Fibroblast of lung (primary cell): ENCODE measurements around the gene TMEM250. TPM values are rescaled to one million over a fixed set of nuclear protein-coding genes. Genes with fewer than 3 reads are reported as not detected.

ENCODE experiments used
- DNase-seq, 2 donors: peaks; one replicate each; pipeline versions ENCODE4 v3.0.0 to v3.0.0-alpha.2; 2010; ENCODE audit warnings: low read depth in 2 of 2
- H2AFZ ChIP-seq: 2 replicates; pipeline ENCODE4 v1.5.1; 2012; ENCODE audit warnings: low read length, control low read depth, inconsistent platforms
- H3K27ac ChIP-seq: 2 replicates; pipeline ENCODE4 v1.5.1; 2011; ENCODE audit warnings: low read length, control low read depth; ENCODE audit not compliant: insufficient read depth
- H3K27me3 ChIP-seq: 2 replicates; pipeline ENCODE4 v1.5.1; 2011; ENCODE audit warnings: mild to moderate bottlenecking, low read length; ENCODE audit not compliant: control insufficient read depth, insufficient read depth
- H3K36me3 ChIP-seq: 2 replicates; pipeline ENCODE4 v1.5.1; 2011; ENCODE audit warnings: low read length; ENCODE audit not compliant: control insufficient read depth, insufficient read depth
- H3K4me1 ChIP-seq: 2 replicates; pipeline ENCODE4 v1.5.1; 2011; ENCODE audit warnings: low read length; ENCODE audit not compliant: control insufficient read depth, insufficient read depth; ENCODE audit errors: extremely low read depth
- H3K4me2 ChIP-seq: 2 replicates; pipeline ENCODE4 v1.5.1; 2011; ENCODE audit warnings: low read length, control low read depth; ENCODE audit not compliant: insufficient read depth; ENCODE audit errors: extremely low read depth
- H3K4me3 ChIP-seq, 4 experiments: fragments of 200-600 bp in 1 of 4; sonication (generic) in 1 of 4; replicated peaks in 1 of 4; 2 replicates each; pipeline ENCODE4 v1.5.1; 2011 to 2016; ENCODE audit warnings: low read length in 4 of 4, low read depth in 3 of 4, mild to moderate bottlenecking in 3 of 4, control low read depth in 2 of 4, inconsistent platforms in 1 of 4, mixed read lengths in 1 of 4; ENCODE audit not compliant: insufficient read depth in 1 of 4; ENCODE audit errors: control extremely low read depth in 1 of 4
- H3K79me2 ChIP-seq: 2 replicates; pipeline ENCODE4 v1.5.1; 2012; ENCODE audit warnings: mild to moderate bottlenecking, low read length, inconsistent platforms; ENCODE audit not compliant: control insufficient read depth, insufficient read depth
- H3K9ac ChIP-seq: 2 replicates; pipeline ENCODE4 v1.5.1; 2011; ENCODE audit warnings: mild to moderate bottlenecking, low read length, control low read depth; ENCODE audit not compliant: insufficient read depth
- H3K9me3 ChIP-seq: 2 replicates; pipeline ENCODE4 v1.5.1; 2012; ENCODE audit warnings: low read depth, low read length; ENCODE audit not compliant: control insufficient read depth, insufficient read depth
- H4K20me1 ChIP-seq: 2 replicates; pipeline ENCODE4 v1.5.1; 2011; ENCODE audit warnings: low read length; ENCODE audit not compliant: control insufficient read depth, insufficient read depth; ENCODE audit errors: extremely low read depth
- EZH2 ChIP-seq: IDR thresholded peaks from 2 replicates; pipeline ENCODE4 v1.5.1; 2012; ENCODE audit warnings: low read length, control low read depth, mild to moderate bottlenecking; ENCODE audit errors: missing control alignments
- polyA plus RNA-seq, 2 donors: library from polyadenylated mRNA; depleted of rRNA in 1 of 2; stranded (reverse) in 1 of 2; unstranded in 1 of 2; fragments of >200 nt; gene quantifications; 2 replicates each; pipeline ENCODE4 v1.2.1, GENCODE V29; 2011 to 2012; ENCODE audit warnings: missing spikeins in 1 of 2
- total RNA-seq: library from RNA; depleted of rRNA; stranded (reverse); fragments of >200 nt; gene quantifications from 2 replicates; pipeline ENCODE4 v1.2.1, GENCODE V29; 2014
- TF ChIP-seq, protein P1 (sequence below), 2 donors: IDR thresholded peaks in 1 of 2; conservative IDR thresholded peaks in 1 of 2; 1 replicate in 1 of 2; 2 replicates in 1 of 2; pipeline ENCODE4 v1.5.1; 2011 to 2012; ENCODE audit warnings: low read length in 2 of 2, control low read depth in 1 of 2, inconsistent platforms in 1 of 2, low read depth in 1 of 2, mild to moderate bottlenecking in 1 of 2

The TMEM250 gene
- total and polyA plus RNA-seq, 2 donors (not counting 1 experiment from before 2014, with no cell fraction given), result 13.3 to 43.3 TPM

DNA sequence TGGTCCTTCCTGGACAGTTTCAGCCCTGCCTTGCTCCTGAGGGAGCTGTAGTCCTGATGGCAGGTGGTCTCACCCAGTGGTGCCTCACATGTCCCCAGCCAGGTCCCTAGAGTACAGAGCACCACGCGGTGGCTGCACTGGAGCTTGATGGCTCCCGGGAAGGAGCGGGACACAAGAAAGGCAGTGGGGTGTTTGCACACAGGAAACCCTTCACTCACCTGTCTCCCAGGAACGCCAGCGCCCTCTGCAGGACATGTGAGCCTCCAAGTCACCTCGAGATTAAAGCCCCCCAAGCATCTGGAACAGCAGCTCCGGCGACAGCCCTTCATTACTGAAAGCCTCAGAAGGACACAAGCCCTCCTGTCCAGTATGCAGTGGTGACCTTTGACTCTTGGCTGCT is 19.9 kb upstream of the TMEM250 start:
- no peak overlapping the region for H3K4me2 ChIP-seq
- no peaks in the 10 kb centered on the region for H3K4me1 ChIP-seq
- no peaks in the 10 kb centered on the region for H4K20me1 ChIP-seq
- H3K36me3 ChIP-seq, result no peaks in the 10 kb centered on the region
- no peaks in the 10 kb centered on the region for H3K9me3 ChIP-seq
- H3K27me3 ChIP-seq, result peaks cover 19% of the 10 kb centered on the region
- no peak overlapping the region for H2AFZ ChIP-seq
- no peak for TF ChIP-seq EZH2
- TF ChIP-seq, protein P1, sequence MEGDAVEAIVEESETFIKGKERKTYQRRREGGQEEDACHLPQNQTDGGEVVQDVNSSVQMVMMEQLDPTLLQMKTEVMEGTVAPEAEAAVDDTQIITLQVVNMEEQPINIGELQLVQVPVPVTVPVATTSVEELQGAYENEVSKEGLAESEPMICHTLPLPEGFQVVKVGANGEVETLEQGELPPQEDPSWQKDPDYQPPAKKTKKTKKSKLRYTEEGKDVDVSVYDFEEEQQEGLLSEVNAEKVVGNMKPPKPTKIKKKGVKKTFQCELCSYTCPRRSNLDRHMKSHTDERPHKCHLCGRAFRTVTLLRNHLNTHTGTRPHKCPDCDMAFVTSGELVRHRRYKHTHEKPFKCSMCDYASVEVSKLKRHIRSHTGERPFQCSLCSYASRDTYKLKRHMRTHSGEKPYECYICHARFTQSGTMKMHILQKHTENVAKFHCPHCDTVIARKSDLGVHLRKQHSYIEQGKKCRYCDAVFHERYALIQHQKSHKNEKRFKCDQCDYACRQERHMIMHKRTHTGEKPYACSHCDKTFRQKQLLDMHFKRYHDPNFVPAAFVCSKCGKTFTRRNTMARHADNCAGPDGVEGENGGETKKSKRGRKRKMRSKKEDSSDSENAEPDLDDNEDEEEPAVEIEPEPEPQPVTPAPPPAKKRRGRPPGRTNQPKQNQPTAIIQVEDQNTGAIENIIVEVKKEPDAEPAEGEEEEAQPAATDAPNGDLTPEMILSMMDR (conservative IDR thresholded peaks at IDR 0.05 in 1 of 2, IDR thresholded peaks at IDR 0.05 in 1 of 2; ENCODE audit: low read depth in 1 of 2, low read length in 2 of 2), result peak in 1 of 2 donors; percentile 30
- peak; percentile 4 to 7 for DNase-seq
- H3K79me2 ChIP-seq, result no peaks in the 10 kb centered on the region
- H3K27ac ChIP-seq, result no peak overlapping the region
- H3K4me3 ChIP-seq, result no peak overlapping the region
- H3K9ac ChIP-seq, result no peak overlapping the region

GRCh38 chr9:136137321-136138265 is 18.9 kb upstream of the TMEM250 start:
- TF ChIP-seq, protein P1 (conservative IDR thresholded peaks at IDR 0.05 in 1 of 2, IDR thresholded peaks at IDR 0.05 in 1 of 2; ENCODE audit: low read depth in 1 of 2, low read length in 2 of 2), result no peak
- TF ChIP-seq EZH2, result no peak
- Histone ChIP-seq H3K27me3 (peaks cover 24% of the 10 kb centered on the region), H4K20me1 (no peaks in the 10 kb centered on the region), H3K4me1 (no peaks in the 10 kb centered on the region), H3K9me3 (no peaks in the 10 kb centered on the region), H3K4me3 (no peak overlapping the region), H3K36me3 (no peaks in the 10 kb centered on the region), H3K9ac (no peak overlapping the region), H3K79me2 (no peaks in the 10 kb centered on the region), H2AFZ (no peak overlapping the region), H3K4me2 (no peak overlapping the region), H3K27ac (no peak overlapping the region)
- DNase-seq, result no peak

DNA sequence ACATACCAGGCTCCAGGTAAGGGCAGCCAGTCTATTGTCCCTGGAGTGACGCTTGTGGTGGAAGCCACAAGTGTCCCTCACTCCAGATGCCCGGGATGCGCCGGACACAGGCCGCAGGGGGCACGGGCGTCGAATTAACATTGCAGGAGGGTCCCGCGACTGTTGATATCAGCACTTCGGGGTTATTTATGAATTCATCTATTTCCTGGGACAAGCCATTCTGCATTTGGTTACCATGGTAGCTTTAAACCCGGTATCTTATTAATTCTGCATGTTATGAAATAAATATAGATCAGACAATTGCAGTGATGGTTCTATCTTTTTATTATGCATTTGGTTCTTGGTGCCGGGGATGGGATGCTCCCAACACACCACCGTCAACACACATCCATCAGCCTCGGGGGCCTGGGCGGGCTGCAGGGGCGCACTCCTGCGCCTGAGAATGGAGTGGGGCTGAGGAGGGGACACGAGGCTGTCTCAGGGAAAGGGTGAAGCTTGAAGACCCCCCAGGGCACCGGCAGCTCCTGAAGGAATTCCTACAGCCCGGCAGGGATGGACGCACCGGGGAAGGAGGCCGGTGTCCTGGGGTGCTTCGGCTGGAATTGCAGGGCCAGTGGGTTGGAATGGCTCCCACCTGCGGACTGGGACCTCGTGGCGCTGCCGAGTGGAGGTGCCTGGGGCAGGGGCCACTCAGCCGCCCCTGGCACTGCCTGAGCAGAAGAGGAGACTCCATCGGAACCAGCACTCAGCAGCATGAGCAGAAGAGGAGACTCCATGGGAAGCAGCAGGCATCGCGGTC is 17.7 kb upstream of the TMEM250 start:
- H4K20me1 ChIP-seq, result no peaks in the 10 kb centered on the region
- TF ChIP-seq EZH2, result no peak
- TF ChIP-seq, protein P1 (conservative IDR thresholded peaks at IDR 0.05 in 1 of 2, IDR thresholded peaks at IDR 0.05 in 1 of 2; ENCODE audit: low read depth in 1 of 2, low read length in 2 of 2), result no peak
- no peaks in the 10 kb centered on the region for H3K9me3 ChIP-seq
- no peaks in the 10 kb centered on the region for H3K36me3 ChIP-seq
- no peak overlapping the region for H3K4me2 ChIP-seq
- H3K27ac ChIP-seq, result no peak overlapping the region
- DNase-seq, result no peak
- H3K9ac ChIP-seq, result no peak overlapping the region
- no peaks in the 10 kb centered on the region for H3K4me1 ChIP-seq
- no peak overlapping the region for H2AFZ ChIP-seq
- no peaks in the 10 kb centered on the region for H3K79me2 ChIP-seq
- no peak overlapping the region for H3K4me3 ChIP-seq
- peaks cover 37% of the 10 kb centered on the region for H3K27me3 ChIP-seq
